Testis (tissue), 2 donors: Measurements from ENCODE around the gene JADE3.

Source experiments
- POLR2A ChIP-seq: fragments of 450-650 bp; IDR thresholded peaks from one replicate; pipeline ENCODE4 v1.6.1; 2017; ENCODE audit warnings: antibody characterized with exemption, mild to moderate bottlenecking, moderate library complexity
- TF ChIP-seq, protein P1 (sequence below), 3 experiments: fragments of 450-650 bp in 2 of 3; fragments of 200-600 bp in 1 of 3; sonication (generic) in 1 of 3; IDR thresholded peaks; one replicate each; pipeline ENCODE4 v1.5.1; 2016 to 2019; ENCODE audit warnings: antibody characterized with exemption in 3 of 3, mild to moderate bottlenecking in 2 of 3, moderate library complexity in 1 of 3

DNA sequence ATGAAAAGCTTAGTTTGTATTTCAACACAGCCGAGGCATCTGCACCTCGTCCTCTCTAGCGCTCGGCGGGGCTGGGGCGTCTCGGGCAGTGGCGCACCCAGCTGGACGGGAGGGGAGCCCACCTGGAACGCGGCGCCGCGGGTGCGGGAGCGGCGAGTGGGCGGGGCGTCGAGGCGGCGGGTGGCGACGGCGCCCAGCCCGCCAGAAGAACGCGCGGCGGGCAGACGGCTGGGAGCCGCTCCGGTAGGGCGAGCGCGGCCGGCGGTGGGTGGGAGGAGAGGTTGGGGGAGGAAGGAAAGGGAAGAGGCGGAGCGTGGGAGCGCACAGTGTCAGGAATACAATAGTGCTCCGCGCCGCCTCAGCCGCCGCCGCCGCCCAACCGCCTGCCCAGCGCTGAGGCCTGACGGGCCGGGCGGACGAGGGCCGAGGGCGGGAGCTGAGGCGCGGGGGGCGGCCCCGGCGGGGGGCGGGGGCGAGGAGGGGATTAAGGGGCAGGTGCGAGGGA is at the start of gene JADE3:
- TF ChIP-seq, protein P1, sequence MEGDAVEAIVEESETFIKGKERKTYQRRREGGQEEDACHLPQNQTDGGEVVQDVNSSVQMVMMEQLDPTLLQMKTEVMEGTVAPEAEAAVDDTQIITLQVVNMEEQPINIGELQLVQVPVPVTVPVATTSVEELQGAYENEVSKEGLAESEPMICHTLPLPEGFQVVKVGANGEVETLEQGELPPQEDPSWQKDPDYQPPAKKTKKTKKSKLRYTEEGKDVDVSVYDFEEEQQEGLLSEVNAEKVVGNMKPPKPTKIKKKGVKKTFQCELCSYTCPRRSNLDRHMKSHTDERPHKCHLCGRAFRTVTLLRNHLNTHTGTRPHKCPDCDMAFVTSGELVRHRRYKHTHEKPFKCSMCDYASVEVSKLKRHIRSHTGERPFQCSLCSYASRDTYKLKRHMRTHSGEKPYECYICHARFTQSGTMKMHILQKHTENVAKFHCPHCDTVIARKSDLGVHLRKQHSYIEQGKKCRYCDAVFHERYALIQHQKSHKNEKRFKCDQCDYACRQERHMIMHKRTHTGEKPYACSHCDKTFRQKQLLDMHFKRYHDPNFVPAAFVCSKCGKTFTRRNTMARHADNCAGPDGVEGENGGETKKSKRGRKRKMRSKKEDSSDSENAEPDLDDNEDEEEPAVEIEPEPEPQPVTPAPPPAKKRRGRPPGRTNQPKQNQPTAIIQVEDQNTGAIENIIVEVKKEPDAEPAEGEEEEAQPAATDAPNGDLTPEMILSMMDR (IDR thresholded peaks at IDR 0.05), result no peak
- TF ChIP-seq POLR2A, result no peak
